ENCODE data around the gene SYNDIG1L.

SYNDIG1L gene

GRCh38 chr14:74427651-74428050, 1.6 kb upstream of the SYNDIG1L start:
- ATAC-seq = no peak

- ATAC-seq = peak; percentile 44 to 49
Observed at GRCh38 chr14:74425525-74426201, 347 bp downstream of the SYNDIG1L start.

GRCh38 chr14:74424606-74425005, 1.4 kb downstream of the SYNDIG1L start:
- no peak for ATAC-seq

- ATAC-seq = no peak
Observed at GRCh38 chr14:74423246-74423645, 2.8 kb downstream of the SYNDIG1L start.

GRCh38 chr14:74421981-74422380, 4.0 kb downstream of the SYNDIG1L start:
- no peak for ATAC-seq

GRCh38 chr14:74419086-74419485, 6.9 kb downstream of the SYNDIG1L start:
- ATAC-seq = no peak

- no peak for ATAC-seq
Observed at GRCh38 chr14:74418031-74418430, 8.0 kb downstream of the SYNDIG1L start.

- ATAC-seq = no peak
Observed at GRCh38 chr14:74417611-74418010, 8.4 kb downstream of the SYNDIG1L start.

GRCh38 chr14:74417201-74417600, 8.8 kb downstream of the SYNDIG1L start:
- ATAC-seq = no peak

- no peak for ATAC-seq
Observed at GRCh38 chr14:74415115-74415437, 10.9 kb downstream of the SYNDIG1L start.

- ATAC-seq = no peak
Observed at GRCh38 chr14:74414403-74415114, 11.5 kb downstream of the SYNDIG1L start.

GRCh38 chr14:74413627-74414026, 12.4 kb downstream of the SYNDIG1L start:
- ATAC-seq = no peak

GRCh38 chr14:74412753-74413152, 13.3 kb downstream of the SYNDIG1L start:
- ATAC-seq = no peak

- no peak for ATAC-seq
Observed at GRCh38 chr14:74411671-74412070, 14.3 kb downstream of the SYNDIG1L start.

- ATAC-seq = no peak
Observed at GRCh38 chr14:74409441-74409840, 16.6 kb downstream of the SYNDIG1L start.

GRCh38 chr14:74408870-74409269, 17.1 kb downstream of the SYNDIG1L start:
- ATAC-seq = no peak

GRCh38 chr14:74407801-74408154, 18.2 kb downstream of the SYNDIG1L start:
- no peak for ATAC-seq

GRCh38 chr14:74407021-74407800, 18.8 kb downstream of the SYNDIG1L start:
- ATAC-seq = no peak

GRCh38 chr14:74405663-74406062, 20.3 kb downstream of the SYNDIG1L start:
- no peak for ATAC-seq

GRCh38 chr14:74404435-74404834, 21.6 kb downstream of the SYNDIG1L start:
- ATAC-seq = no peak

- no peak for ATAC-seq
Observed at GRCh38 chr14:74403619-74404417, 22.2 kb downstream of the SYNDIG1L start.

- ATAC-seq = no peak
Observed at GRCh38 chr14:74402401-74403251, 23.4 kb downstream of the SYNDIG1L start.

Data from activated CD4-positive, CD25-positive, alpha-beta regulatory T cell treated with anti-CD3 and anti-CD28 coated beads, Interleukin-2, amount 50 U/mL, for 24 hours (primary cell).